Measurements from ENCODE around the gene PROCA1. TPM values are rescaled to one million over a fixed set of nuclear protein-coding genes. Genes with fewer than 3 reads are reported as not detected.

PROCA1 gene
- total RNA-seq, 3 donors from 2014 or later = 1.3 to 2.0 (median 1.8) TPM

DNA sequence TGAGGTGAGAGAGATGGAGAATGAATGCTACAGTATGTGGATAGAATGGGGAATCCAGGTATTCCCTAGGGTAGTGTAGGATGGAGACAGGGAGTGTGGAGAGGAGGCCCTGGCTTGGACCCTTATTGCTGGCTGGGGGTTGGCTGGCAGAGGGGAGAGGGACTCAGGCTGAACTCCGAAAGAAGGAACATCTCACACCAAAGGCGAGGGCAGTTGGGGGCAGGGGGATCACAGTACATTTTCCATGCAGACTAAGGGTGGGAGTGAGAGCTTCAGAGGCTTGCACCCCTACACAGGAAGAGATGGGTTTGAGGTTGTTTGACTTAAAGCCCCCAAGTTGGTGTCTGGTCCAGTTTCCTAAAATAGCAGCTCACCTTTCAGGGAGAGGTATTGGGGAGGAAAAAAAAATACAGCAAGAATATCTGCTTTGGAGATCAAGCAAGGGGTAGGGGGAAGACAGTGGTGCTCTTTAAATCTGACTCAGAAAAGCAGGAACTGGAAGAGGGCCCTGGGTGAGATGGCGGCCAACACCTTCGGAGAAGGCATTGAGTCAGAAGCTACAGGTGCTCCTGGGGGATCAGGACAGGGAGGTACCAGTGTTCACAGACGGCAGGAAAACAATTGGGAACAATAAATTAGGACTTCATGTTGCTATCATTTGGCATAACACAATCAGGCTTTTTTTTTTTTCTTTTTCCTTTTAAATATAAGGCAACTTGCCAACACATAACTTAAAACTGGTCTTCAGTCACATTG is 44.5 kb upstream of the PROCA1 start:
- no peak for TF ChIP-seq CTCF (IDR thresholded peaks at IDR 0.05)
- ATAC-seq (no peak), DNase-seq (no peak)
- intact Hi-C loops (cut with DNase I, micrococcal nuclease) = loop anchor here in 1 of 2 donors (10.0 kb wide), 1 partner anchor 159 kb away; no protein-coding TSS in a partner anchor
- no peak overlapping the region for H3K4me3 ChIP-seq
- no peaks in the 10 kb centered on the region for H3K36me3 ChIP-seq (ENCODE audit: low read depth)
- peaks cover 5% of the 10 kb centered on the region for H3K4me1 ChIP-seq (ENCODE audit: low read depth)
- no peaks in the 10 kb centered on the region for H3K9me3 ChIP-seq

DNA sequence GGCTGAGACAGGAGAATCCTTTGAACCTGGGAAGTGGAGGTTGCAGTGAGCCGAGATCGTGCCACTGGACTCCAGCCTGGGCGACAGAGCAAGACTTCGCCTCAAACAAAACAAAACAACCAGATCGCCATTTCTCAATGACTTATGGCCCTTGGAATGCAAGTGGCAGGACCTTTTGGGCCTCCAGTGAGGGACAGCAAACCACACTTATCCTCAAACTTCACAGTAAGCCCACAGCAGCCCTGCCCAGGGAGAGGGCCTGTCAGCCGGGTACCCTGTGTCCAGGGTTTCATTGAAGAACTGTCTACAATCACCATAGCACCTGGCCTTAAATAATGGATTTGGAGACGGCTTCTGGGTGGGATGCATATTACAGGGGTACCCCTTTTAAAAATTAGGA is 43.8 kb upstream of the PROCA1 start:
- Histone ChIP-seq H3K4me3 (no peak overlapping the region), H3K4me1 (ENCODE audit: low read depth) (no peaks in the 10 kb centered on the region), H3K9me3 (no peaks in the 10 kb centered on the region), H3K36me3 (ENCODE audit: low read depth) (no peaks in the 10 kb centered on the region)
- ATAC-seq = no peak
- no peak for DNase-seq
- intact Hi-C loops (cut with DNase I, micrococcal nuclease) = loop anchor here in 1 of 2 donors (10.0 kb wide), 1 partner anchor 159 kb away; no protein-coding TSS in a partner anchor
- TF ChIP-seq CTCF (IDR thresholded peaks at IDR 0.05) = no peak

- intact Hi-C loops (cut with DNase I, micrococcal nuclease) = loop anchor here in 1 of 2 donors (10.0 kb wide), 1 partner anchor 163 kb away; no protein-coding TSS in a partner anchor
- no peak for ATAC-seq
- no peaks in the 10 kb centered on the region for H3K36me3 ChIP-seq (ENCODE audit: low read depth)
These were observed 40.1 kb upstream of the PROCA1 start for GRCh38 chr17:28751600-28752366.

DNA sequence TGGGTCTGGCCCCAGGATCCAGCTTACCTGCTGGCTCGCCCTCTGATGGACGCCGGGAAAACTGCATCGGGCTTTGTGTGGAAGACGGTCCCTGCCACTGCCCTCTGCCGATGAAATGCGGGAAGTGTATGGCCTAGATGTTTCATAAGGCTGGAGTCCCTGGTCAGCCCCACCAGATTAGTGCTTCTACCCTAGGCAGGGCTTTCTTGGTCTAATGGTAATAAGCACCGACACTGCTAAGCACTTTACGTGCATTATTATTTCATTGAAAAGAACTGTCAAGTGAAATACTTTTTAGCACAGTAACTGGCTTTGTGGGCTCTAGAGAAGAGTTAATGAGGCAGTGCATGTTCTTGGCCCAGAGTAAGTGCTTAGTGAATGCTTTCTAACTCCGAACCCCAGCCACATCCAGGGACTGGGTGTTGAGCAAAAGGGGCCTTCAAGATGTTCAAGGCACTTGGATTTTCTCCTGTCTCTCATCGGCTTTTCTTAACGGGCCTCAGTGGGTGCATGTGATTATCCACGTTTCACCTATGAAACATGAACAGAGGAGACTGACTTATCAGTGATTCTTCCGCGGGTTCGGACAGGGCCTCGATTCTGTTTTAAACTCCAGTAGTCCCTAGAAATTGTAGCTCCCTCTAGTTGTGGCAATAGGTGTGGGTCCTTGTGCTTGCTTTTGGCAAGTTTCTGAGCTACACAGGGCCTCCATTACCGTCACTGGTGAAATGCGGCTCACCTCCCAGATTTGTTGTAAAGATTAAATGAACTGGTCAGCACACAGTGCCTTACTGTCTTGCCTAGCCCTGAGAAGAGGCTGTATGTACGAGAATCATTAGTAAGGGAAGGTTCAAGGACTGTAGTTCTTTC is 38.7 kb upstream of the PROCA1 start:
- peak; percentile 99 for TF ChIP-seq CTCF (IDR thresholded peaks at IDR 0.05)
- DNase-seq = peak; percentile 93 to 99 (median 96)
- intact Hi-C loops (cut with DNase I, micrococcal nuclease) = loop anchor here in 1 of 2 donors (10.0 kb wide), 1 partner anchor 164 kb away; no protein-coding TSS in a partner anchor

More at GRCh38 chr17:28751600-28752366, 40.1 kb upstream of the PROCA1 start:
- peaks cover 21% of the 10 kb centered on the region for H3K4me1 ChIP-seq (ENCODE audit: low read depth)
- no peaks in the 10 kb centered on the region for H3K9me3 ChIP-seq
- DNase-seq = no peak
- H3K4me3 ChIP-seq = no peak overlapping the region
- no peak for TF ChIP-seq CTCF (IDR thresholded peaks at IDR 0.05)

More for the DNA sequence above, 38.7 kb upstream of the PROCA1 start:
- H3K36me3 ChIP-seq (ENCODE audit: low read depth) = no peaks in the 10 kb centered on the region
- H3K4me3 ChIP-seq = no peak overlapping the region
- peak; percentile 71 for ATAC-seq
- peaks cover 34% of the 10 kb centered on the region for H3K4me1 ChIP-seq (ENCODE audit: low read depth)
- no peaks in the 10 kb centered on the region for H3K9me3 ChIP-seq

All from mucosa of descending colon (tissue), 3 donors.